IMR-90 (cell line): Measurements from ENCODE around the gene ATP8B4. TPM values are rescaled to one million over a fixed set of nuclear protein-coding genes. Genes with fewer than 3 reads are reported as not detected.

Experiments used
- ATAC-seq: fragments of 200-7000 bp; cut with Tn5 transposase; 2 replicates; pipeline ENCODE4 v1.9.1; 2020; ENCODE audit warnings: low read depth, mild to moderate bottlenecking, moderate library complexity
- BruUV-seq: library from RNA; stranded (reverse); fragments of 400-500 nt; replicated peaks from 2 replicates; lab custom pipeline; 2021; lab: Mats Ljungman, UMichigan
- CTCF ChIA-PET: fragments of 300-600 bp; formaldehyde crosslinking; extraction: SDS; loops from one replicate; lab custom pipeline; 2021; ENCODE audit warnings: antibody characterized with exemption; lab: Yijun Ruan, JAX
- POLR2A ChIA-PET: fragments of 300-600 bp; sonication (Branson Sonifier 250); formaldehyde crosslinking; loops from one replicate; lab custom pipeline; 2022; ENCODE audit warnings: antibody characterized with exemption; ENCODE audit not compliant: unreplicated experiment; lab: Charles Lee
- DNase-seq: peaks from one replicate; pipeline ENCODE4 v3.0.0; 2013
- H2AFZ ChIP-seq: replicated peaks from 2 replicates; pipeline ENCODE3; 2013; ENCODE audit warnings: low read length, mild to moderate bottlenecking; ENCODE audit not compliant: poor library complexity
- H2AK5ac ChIP-seq: 2 replicates; pipeline ENCODE4 v1.6.1; 2013; ENCODE audit warnings: low read depth, low read length, inconsistent platforms
- H2AK9ac ChIP-seq: replicated peaks from 2 replicates; pipeline ENCODE3; 2013; ENCODE audit warnings: mild to moderate bottlenecking, low read depth, low read length, moderate library complexity; ENCODE audit not compliant: poor library complexity
- H2BK120ac ChIP-seq: 2 replicates; pipeline ENCODE4 v1.6.1; 2013; ENCODE audit warnings: low read depth, low read length, inconsistent platforms
- H2BK15ac ChIP-seq: 3 replicates; pipeline ENCODE4 v1.6.1; 2013; ENCODE audit warnings: low read depth, low read length, inconsistent platforms
- H2BK20ac ChIP-seq: 2 replicates; pipeline ENCODE4 v1.6.1; 2013; ENCODE audit warnings: low read depth, mild to moderate bottlenecking, inconsistent platforms, low read length, moderate library complexity
- H2BK5ac ChIP-seq: 2 replicates; pipeline ENCODE4 v1.6.1; 2013; ENCODE audit warnings: mild to moderate bottlenecking, low read depth, low read length, inconsistent platforms; ENCODE audit not compliant: poor library complexity, severe bottlenecking
- H3K14ac ChIP-seq: replicated peaks from 2 replicates; pipeline ENCODE4 v1.6.1; 2013; ENCODE audit warnings: low read depth, low read length, inconsistent platforms
- H3K18ac ChIP-seq: 2 replicates; pipeline ENCODE4 v1.6.1; 2013; ENCODE audit warnings: low read depth, low read length, control low read depth
- H3K23ac ChIP-seq: 2 replicates; pipeline ENCODE4 v1.6.1; 2013; ENCODE audit warnings: low read depth, low read length, inconsistent platforms
- H3K27ac ChIP-seq: 2 replicates; pipeline ENCODE4 v1.5.1; 2013; ENCODE audit warnings: mild to moderate bottlenecking, control low read depth, low read length; ENCODE audit not compliant: insufficient read depth
- H3K27me3 ChIP-seq: 2 replicates; pipeline ENCODE4 v1.6.1; 2013; ENCODE audit warnings: low read length; ENCODE audit not compliant: control insufficient read depth, insufficient read depth
- H3K36me3 ChIP-seq: 2 replicates; pipeline ENCODE4 v1.6.1; 2013; ENCODE audit warnings: low read length, mixed read lengths; ENCODE audit not compliant: control insufficient read depth, insufficient read depth
- H3K4ac ChIP-seq: 2 replicates; pipeline ENCODE4 v1.6.1; 2013; ENCODE audit warnings: low read depth, low read length, inconsistent platforms
- H3K4me1 ChIP-seq: 2 replicates; pipeline ENCODE4 v1.6.1; 2013; ENCODE audit warnings: low read length, mixed read lengths; ENCODE audit not compliant: control insufficient read depth, insufficient read depth
- H3K4me2 ChIP-seq: 2 replicates; pipeline ENCODE4 v1.6.1; 2013; ENCODE audit warnings: low read depth, mild to moderate bottlenecking, control low read depth, low read length, moderate library complexity
- H3K4me3 ChIP-seq: 2 replicates; pipeline ENCODE4 v1.5.1; 2013; ENCODE audit warnings: low read depth, mild to moderate bottlenecking, control low read depth, low read length, moderate library complexity; ENCODE audit not compliant: insufficient read depth
- H3K56ac ChIP-seq: 2 replicates; pipeline ENCODE4 v1.6.1; 2013; ENCODE audit warnings: low read length, inconsistent platforms; ENCODE audit not compliant: insufficient read depth; ENCODE audit errors: extremely low read depth
- H3K79me1 ChIP-seq, 2 experiments: 2 replicates each; pipeline ENCODE4 v1.6.1; 2013; ENCODE audit warnings: low read length in 2 of 2, inconsistent platforms in 1 of 2, low read depth in 1 of 2
- H3K9ac ChIP-seq: 2 replicates; pipeline ENCODE4 v1.6.1; 2013; ENCODE audit warnings: low read depth, low read length, control low read depth
- H3K9me1 ChIP-seq: 2 replicates; pipeline ENCODE4 v1.6.1; 2013; ENCODE audit warnings: low read length, inconsistent platforms; ENCODE audit not compliant: insufficient read depth
- H3K9me3 ChIP-seq: 2 replicates; pipeline ENCODE4 v1.6.1; 2013; ENCODE audit warnings: low read length; ENCODE audit not compliant: control insufficient read depth, insufficient read depth
- H4K20me1 ChIP-seq: 2 replicates; pipeline ENCODE4 v1.6.1; 2013; ENCODE audit warnings: low read length, inconsistent platforms; ENCODE audit not compliant: insufficient read depth
- H4K5ac ChIP-seq: 2 replicates; pipeline ENCODE4 v1.6.1; 2013; ENCODE audit warnings: mild to moderate bottlenecking, low read depth, low read length, control low read depth
- H4K8ac ChIP-seq, 2 experiments: 2 replicates each; pipeline ENCODE4 v1.6.1; 2013; ENCODE audit warnings: low read depth in 2 of 2, low read length in 2 of 2, control low read depth in 1 of 2, inconsistent platforms in 1 of 2
- H4K91ac ChIP-seq: 2 replicates; pipeline ENCODE4 v1.6.1; 2013; ENCODE audit warnings: low read depth, low read length, inconsistent platforms; ENCODE audit not compliant: insufficient read depth
- BHLHE40 ChIP-seq: fragments of 150-350 bp; IDR thresholded peaks from 2 replicates; pipeline ENCODE4 v1.6.1; 2016; ENCODE audit warnings: mild to moderate bottlenecking, low read depth, low read length
- FOS ChIP-seq: fragments of 150-350 bp; IDR thresholded peaks from 2 replicates; pipeline ENCODE4 v1.6.1; 2016; ENCODE audit warnings: low read depth, low read length
- MAFK ChIP-seq: IDR thresholded peaks from 2 replicates; pipeline ENCODE4 v1.6.1; 2012; ENCODE audit warnings: low read depth, low read length, improper control_type of control experiment
- MAZ ChIP-seq: IDR thresholded peaks from 2 replicates; pipeline ENCODE4 v1.6.1; 2012; ENCODE audit warnings: low read depth, mild to moderate bottlenecking, low read length, improper control_type of control experiment, moderate library complexity, borderline replicate concordance
- NFE2L2 ChIP-seq: fragments of 150-350 bp; IDR thresholded peaks from 2 replicates; pipeline ENCODE4 v1.6.1; 2016; ENCODE audit warnings: low read depth, mild to moderate bottlenecking, low read length
- POLR2A ChIP-seq: IDR thresholded peaks from 2 replicates; pipeline ENCODE4 v1.6.1; 2012; ENCODE audit warnings: mild to moderate bottlenecking, low read depth, low read length
- RAD21 ChIP-seq: IDR thresholded peaks from 2 replicates; pipeline ENCODE4 v1.6.1; 2012; ENCODE audit warnings: low read length, improper control_type of control experiment
- RCOR1 ChIP-seq: IDR thresholded peaks from 2 replicates; pipeline ENCODE4 v1.6.1; 2012; ENCODE audit warnings: mild to moderate bottlenecking, low read length, improper control_type of control experiment; ENCODE audit not compliant: insufficient replicate concordance
- RFX5 ChIP-seq: IDR thresholded peaks from 2 replicates; pipeline ENCODE4 v1.8.0; 2012; ENCODE audit warnings: low read depth, mild to moderate bottlenecking, low read length, moderate library complexity
- SMC3 ChIP-seq: fragments of 150-350 bp; IDR thresholded peaks from 2 replicates; pipeline ENCODE4 v1.6.1; 2016; ENCODE audit warnings: low read depth, mild to moderate bottlenecking, antibody characterized with exemption, low read length, moderate library complexity
- WGBS, 2 experiments: methylation state at CpG; one replicate each; pipeline versions ENCODE4 v1.1.5 to v1.1.7; 2013; ENCODE audit warnings: missing lambda C conversion rate in 2 of 2; ENCODE audit not compliant: insufficient read length in 1 of 2; ENCODE audit errors: extremely low coverage in 2 of 2; 5-methylcytosine and 5-hydroxymethylcytosine counted together
- dilution Hi-C: fragments of 300-500 bp; cut with HindIII; formaldehyde crosslinking; loops from one replicate; pipeline ENCODE4 v1.14.3; 2018; ENCODE audit warnings: low sequenced_read_pairs; ENCODE audit not compliant: unreplicated experiment
- in situ Hi-C: fragments of 300-500 bp; cut with MboI; formaldehyde crosslinking; loops from 3 replicates; pipeline ENCODE4 v1.14.3; 2019; ENCODE audit warnings: low sequenced_read_pairs, inconsistent platforms, mixed read lengths
- intact Hi-C: fragments of 100-400 bp; cut with micrococcal nuclease; formaldehyde crosslinking; loops from 2 replicates; pipeline ENCODE4 v1.10.0; 2022
- polyA plus RNA-seq, 3 experiments: library from polyadenylated mRNA; depleted of rRNA; stranded (reverse); fragments of >200 nt; gene quantifications; 2 replicates each; pipeline ENCODE4 v1.2.3, GENCODE V29; 2012; ENCODE audit warnings: low replicate concordance in 1 of 3
- total RNA-seq: library from RNA; depleted of rRNA; stranded (reverse); fragments of >200 nt; gene quantifications from 2 replicates; pipeline ENCODE4 v1.2.3, GENCODE V29; 2012
- TF ChIP-seq, protein P1 (sequence below): conservative IDR thresholded peaks from 2 replicates; pipeline ENCODE4 v1.5.1; 2012; ENCODE audit warnings: mild to moderate bottlenecking, low read depth, low read length, improper control_type of control experiment
- TF ChIP-seq, protein P2 (sequence below): fragments of 150-350 bp; IDR thresholded peaks from 2 replicates; pipeline ENCODE4 v1.6.1; 2017; ENCODE audit warnings: mild to moderate bottlenecking, antibody characterized with exemption, low read length, low read depth
- TF ChIP-seq, protein P3 (sequence below): fragments of 150-350 bp; IDR thresholded peaks from 2 replicates; pipeline ENCODE4 v1.6.1; 2016; ENCODE audit warnings: low read depth, mild to moderate bottlenecking, low read length, moderate library complexity, borderline replicate concordance

The ATP8B4 gene
- total and polyA plus RNA-seq, 2 of the 4 experiments (the other 2 are of a cell fraction): 0.12 to 0.54 TPM

DNA sequence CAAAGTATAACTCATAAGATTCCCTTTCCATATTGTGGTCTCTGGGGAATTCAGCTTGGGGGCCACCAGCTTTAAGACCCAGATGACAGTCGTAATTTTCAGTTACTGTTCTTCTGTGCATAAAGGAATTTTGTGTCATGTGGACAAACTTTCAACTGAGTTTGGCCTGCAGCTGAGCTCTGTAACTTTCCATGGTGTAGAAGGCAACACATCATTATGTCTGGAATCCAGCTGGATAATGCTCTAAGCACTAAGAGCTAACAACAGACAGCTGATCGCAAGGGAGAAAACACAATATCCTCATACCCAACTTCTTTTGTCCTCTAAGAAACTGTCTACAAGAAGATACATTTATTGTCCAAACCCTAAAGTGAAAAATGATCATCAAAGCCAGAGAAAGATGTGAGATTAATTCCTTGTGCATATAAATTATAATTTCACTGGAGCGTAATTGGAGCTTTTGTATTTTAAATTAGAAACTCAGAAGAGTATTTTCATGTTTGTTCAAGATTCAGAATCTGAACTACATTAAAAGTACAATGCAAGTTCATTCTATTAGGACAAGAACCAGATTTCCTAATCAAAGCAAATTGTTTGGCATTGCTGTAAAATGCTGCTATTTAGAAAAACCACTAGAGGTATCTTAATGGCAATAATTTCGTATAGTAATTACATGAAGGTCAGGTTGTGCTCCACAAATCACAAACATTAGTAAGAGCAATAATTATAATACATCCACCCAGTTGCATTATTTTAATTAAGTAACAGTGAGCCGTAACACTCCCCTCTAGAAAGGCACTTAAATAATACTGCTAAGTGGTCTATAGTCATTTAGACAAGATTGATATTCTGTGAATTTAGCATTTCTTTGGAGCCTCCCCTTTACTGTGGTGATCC lies 218.8 kb downstream of the ATP8B4 start:
- no peak overlapping the region for H3K4me2 ChIP-seq
- ATAC-seq (peak; percentile 13; the same call in 1 of the 2 replicates), DNase-seq (peak; percentile 52)
- no peaks in the 10 kb centered on the region for H3K36me3 ChIP-seq
- peak overlapping the region; percentile 100 for H3K18ac ChIP-seq
- peak overlapping the region; percentile 13; the same call in 1 of the 2 replicates for H3K14ac ChIP-seq
- CTCF ChIA-PET: interaction anchor here (1.5 to 4.0 kb wide), 2 partner anchors 103 to 664 kb away, joined by 5 to 14 read pairs; no protein-coding TSS in a partner anchor
- H3K27me3 ChIP-seq: no peaks in the 10 kb centered on the region
- peak overlapping the region; percentile 10; the same call in 1 of the 2 replicates for H3K23ac ChIP-seq
- WGBS, 2 experiments: no CpG with 5 or more reads among the region's 5 CpGs
- in situ Hi-C loops: loop anchor here (25.0 kb wide), 1 partner anchor 663 kb away; no protein-coding TSS in a partner anchor
- peaks cover 5% of the 10 kb centered on the region; the same call in 1 of the 2 replicates for H3K9me1 ChIP-seq
- peak overlapping the region; percentile 83; the same call in 1 of the 2 replicates for H3K27ac ChIP-seq
- H2AK5ac ChIP-seq: no peak overlapping the region
- peak overlapping the region; percentile 66 for H4K5ac ChIP-seq
- dilution Hi-C loops: no loop called here
- H3K9ac ChIP-seq: no peak overlapping the region
- H4K20me1 ChIP-seq: no peaks in the 10 kb centered on the region
- no peaks in the 10 kb centered on the region for H3K79me1 ChIP-seq
- peak overlapping the region; percentile 7 for H2BK15ac ChIP-seq
- H2AFZ ChIP-seq: no peak overlapping the region
- H2BK120ac ChIP-seq: peak overlapping the region; percentile 21
- peak overlapping the region; percentile 2; the same call in 1 of the 2 replicates for H3K4ac ChIP-seq
- H2AK9ac ChIP-seq: no peak overlapping the region
- peak overlapping the region; percentile 73; the same call in 1 of the 2 replicates for H2BK20ac ChIP-seq
- intact Hi-C loops: loop anchor here (1.0 to 5.0 kb wide), 4 partner anchors 237 to 743 kb away; partner anchors contain the start of gene COPS2
- H3K4me1 ChIP-seq: peaks cover 24% of the 10 kb centered on the region
- peak overlapping the region; percentile 56 for H2BK5ac ChIP-seq
- no peaks in the 10 kb centered on the region for H3K9me3 ChIP-seq
- H4K91ac ChIP-seq: peak overlapping the region; percentile 43; the same call in 1 of the 2 replicates
- H3K56ac ChIP-seq: no peak overlapping the region
- BruUV-seq: no TSS peak
- H3K4me3 ChIP-seq: no peak overlapping the region
- POLR2A ChIA-PET: no interaction called here
- peak overlapping the region; percentile 10 to 46 for H4K8ac ChIP-seq
- TF ChIP-seq FOS: no peak
- no peak for TF ChIP-seq RFX5
- TF ChIP-seq, protein P1, sequence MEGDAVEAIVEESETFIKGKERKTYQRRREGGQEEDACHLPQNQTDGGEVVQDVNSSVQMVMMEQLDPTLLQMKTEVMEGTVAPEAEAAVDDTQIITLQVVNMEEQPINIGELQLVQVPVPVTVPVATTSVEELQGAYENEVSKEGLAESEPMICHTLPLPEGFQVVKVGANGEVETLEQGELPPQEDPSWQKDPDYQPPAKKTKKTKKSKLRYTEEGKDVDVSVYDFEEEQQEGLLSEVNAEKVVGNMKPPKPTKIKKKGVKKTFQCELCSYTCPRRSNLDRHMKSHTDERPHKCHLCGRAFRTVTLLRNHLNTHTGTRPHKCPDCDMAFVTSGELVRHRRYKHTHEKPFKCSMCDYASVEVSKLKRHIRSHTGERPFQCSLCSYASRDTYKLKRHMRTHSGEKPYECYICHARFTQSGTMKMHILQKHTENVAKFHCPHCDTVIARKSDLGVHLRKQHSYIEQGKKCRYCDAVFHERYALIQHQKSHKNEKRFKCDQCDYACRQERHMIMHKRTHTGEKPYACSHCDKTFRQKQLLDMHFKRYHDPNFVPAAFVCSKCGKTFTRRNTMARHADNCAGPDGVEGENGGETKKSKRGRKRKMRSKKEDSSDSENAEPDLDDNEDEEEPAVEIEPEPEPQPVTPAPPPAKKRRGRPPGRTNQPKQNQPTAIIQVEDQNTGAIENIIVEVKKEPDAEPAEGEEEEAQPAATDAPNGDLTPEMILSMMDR: no peak
- TF ChIP-seq MAZ: no peak
- TF ChIP-seq, protein P2, sequence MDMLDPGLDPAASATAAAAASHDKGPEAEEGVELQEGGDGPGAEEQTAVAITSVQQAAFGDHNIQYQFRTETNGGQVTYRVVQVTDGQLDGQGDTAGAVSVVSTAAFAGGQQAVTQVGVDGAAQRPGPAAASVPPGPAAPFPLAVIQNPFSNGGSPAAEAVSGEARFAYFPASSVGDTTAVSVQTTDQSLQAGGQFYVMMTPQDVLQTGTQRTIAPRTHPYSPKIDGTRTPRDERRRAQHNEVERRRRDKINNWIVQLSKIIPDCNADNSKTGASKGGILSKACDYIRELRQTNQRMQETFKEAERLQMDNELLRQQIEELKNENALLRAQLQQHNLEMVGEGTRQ: no peak
- no peak for TF ChIP-seq POLR2A
- no peak for TF ChIP-seq BHLHE40
- no peak for TF ChIP-seq NFE2L2
- no peak for TF ChIP-seq RCOR1
- no peak for TF ChIP-seq RAD21
- TF ChIP-seq SMC3: no peak
- TF ChIP-seq MAFK: no peak
- TF ChIP-seq, protein P3, sequence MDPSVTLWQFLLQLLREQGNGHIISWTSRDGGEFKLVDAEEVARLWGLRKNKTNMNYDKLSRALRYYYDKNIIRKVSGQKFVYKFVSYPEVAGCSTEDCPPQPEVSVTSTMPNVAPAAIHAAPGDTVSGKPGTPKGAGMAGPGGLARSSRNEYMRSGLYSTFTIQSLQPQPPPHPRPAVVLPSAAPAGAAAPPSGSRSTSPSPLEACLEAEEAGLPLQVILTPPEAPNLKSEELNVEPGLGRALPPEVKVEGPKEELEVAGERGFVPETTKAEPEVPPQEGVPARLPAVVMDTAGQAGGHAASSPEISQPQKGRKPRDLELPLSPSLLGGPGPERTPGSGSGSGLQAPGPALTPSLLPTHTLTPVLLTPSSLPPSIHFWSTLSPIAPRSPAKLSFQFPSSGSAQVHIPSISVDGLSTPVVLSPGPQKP: no peak
